Measurements from ENCODE around the gene PLEKHJ1.

DNA sequence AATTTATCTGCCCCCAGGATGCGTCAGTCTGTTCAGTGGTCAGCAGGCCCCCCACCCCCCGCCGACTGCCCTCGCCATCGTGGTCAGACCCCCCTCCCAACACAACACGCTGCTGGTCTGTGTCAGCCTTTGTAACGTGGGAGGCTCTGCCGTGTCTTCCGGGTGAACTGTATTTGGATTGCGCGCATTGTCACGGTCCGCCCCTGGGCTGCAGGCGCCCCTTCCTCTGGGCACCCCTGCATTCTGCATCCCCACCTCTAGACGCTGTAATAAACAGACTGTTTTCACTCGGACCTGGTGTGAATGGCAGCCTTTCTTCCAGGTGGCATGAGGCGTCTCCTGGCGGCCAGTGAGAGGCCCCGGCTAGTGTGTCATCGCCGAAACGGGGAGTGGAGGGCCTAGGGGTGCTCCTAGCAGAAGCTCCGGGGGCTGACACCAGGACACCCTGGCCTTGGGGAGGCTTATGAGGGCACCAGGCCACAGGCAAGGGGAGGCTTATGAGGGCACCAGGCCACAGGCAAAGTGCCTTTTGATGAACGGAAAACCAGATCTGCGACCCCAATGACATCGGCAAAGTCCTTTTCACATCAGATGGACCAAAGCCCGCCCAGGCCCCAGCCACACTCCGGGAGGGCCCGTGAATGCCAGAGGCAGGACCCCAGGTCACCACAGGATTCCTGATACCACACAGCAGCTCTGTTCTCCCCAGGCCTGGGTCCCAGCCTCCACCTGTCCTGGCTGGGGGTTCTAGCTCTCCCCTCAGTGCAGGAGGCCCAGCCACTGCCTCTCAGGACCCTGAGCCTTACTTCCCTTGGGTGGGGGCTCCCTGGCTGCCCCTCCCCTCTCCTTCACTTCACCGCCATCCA is 3.6 kb downstream of the PLEKHJ1 start:
- TF ChIP-seq, protein P1, sequence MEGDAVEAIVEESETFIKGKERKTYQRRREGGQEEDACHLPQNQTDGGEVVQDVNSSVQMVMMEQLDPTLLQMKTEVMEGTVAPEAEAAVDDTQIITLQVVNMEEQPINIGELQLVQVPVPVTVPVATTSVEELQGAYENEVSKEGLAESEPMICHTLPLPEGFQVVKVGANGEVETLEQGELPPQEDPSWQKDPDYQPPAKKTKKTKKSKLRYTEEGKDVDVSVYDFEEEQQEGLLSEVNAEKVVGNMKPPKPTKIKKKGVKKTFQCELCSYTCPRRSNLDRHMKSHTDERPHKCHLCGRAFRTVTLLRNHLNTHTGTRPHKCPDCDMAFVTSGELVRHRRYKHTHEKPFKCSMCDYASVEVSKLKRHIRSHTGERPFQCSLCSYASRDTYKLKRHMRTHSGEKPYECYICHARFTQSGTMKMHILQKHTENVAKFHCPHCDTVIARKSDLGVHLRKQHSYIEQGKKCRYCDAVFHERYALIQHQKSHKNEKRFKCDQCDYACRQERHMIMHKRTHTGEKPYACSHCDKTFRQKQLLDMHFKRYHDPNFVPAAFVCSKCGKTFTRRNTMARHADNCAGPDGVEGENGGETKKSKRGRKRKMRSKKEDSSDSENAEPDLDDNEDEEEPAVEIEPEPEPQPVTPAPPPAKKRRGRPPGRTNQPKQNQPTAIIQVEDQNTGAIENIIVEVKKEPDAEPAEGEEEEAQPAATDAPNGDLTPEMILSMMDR (IDR thresholded peaks at IDR 0.05 in 4 of 5, conservative IDR thresholded peaks at IDR 0.05 in 1 of 5): no peak
- no peak for TF ChIP-seq POLR2A (IDR thresholded peaks at IDR 0.05)
